Activated T-cell treated with anti-CD3 and anti-CD28 coated beads, Interleukin-2, amount 50 U/mL, for 24 hours (primary cell): ENCODE measurements around the gene EBLN2.

Source experiments
- DNase-seq: peaks from one replicate; pipeline ENCODE4 v3.0.0-alpha.2; 2020
- H3K27ac Mint-ChIP-seq: 2 replicates; pipeline ENCODE4 v1.8.0; 2020; ENCODE audit warnings: mild to moderate bottlenecking, mixed read lengths
- H3K27me3 Mint-ChIP-seq: 2 replicates; pipeline ENCODE4 v1.8.0; 2020; ENCODE audit warnings: mixed read lengths
- H3K36me3 Mint-ChIP-seq: 2 replicates; pipeline ENCODE4 v1.8.0; 2020; ENCODE audit warnings: low read depth, mixed read lengths
- H3K4me1 Mint-ChIP-seq: 2 replicates; pipeline ENCODE4 v1.8.0; 2020; ENCODE audit warnings: low read depth, mixed read lengths
- H3K4me3 Mint-ChIP-seq: 2 replicates; pipeline ENCODE4 v1.8.0; 2020; ENCODE audit warnings: mild to moderate bottlenecking, moderate library complexity, mixed read lengths
- H3K9me3 Mint-ChIP-seq: 2 replicates; pipeline ENCODE4 v1.8.0; 2020; ENCODE audit warnings: mixed read lengths

The EBLN2 gene

DNA sequence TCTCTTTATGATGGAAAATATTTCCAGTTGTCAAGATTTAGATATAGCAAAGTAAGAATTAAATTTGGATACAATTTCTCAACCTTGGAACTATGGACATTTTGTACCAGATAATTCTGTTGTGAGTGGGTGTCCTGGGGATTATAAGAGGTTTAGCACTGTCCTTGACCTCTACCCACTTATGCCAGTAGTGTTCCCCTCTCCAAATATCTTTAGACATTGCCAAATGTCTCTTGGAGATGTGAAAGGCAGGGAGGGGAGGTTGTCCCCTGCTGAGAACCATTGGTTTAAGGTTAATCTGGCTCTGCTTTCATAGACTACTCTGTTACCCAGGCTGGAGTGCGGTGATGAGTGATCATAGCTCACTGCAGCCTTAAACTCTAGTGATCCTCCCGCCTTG lies at the start of gene EBLN2:
Gene EBLN2 (plus strand): TSS at position 244 of the 400 bp plus-strand sequence. CDS start 423 bp downstream, outside the sequence.
- Mint-ChIP-seq H3K27ac (peak within 1 kb of the TSS; percentile 30), H3K36me3 (peaks cover 78% of the 10 kb centered on the region), H3K27me3 (no peaks in the 10 kb centered on the region), H3K4me1 (peaks cover 11% of the 10 kb centered on the region), H3K9me3 (no peaks in the 10 kb centered on the region), H3K4me3 (no peak within 1 kb of the TSS)
- no peak for DNase-seq

DNA sequence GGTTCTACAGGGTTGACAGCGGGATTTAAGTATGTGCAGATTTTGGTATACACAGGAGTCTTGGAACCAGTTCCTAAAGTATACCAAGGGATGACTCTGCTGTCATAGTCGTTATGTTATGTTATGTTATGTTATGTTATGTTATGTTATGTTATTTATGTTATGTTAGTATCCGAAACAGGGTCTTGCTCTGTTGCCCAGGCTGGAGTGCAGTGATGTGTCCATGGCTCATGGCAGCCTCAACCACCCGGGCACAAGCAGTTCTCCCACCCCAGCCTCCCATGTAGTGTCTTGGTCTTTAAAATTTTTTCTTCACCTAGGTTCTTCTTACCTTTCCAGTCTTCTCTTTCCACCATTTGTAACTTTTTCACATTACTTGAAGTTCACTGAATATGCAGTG lies 43.2 kb upstream of the EBLN2 start:
- Mint-ChIP-seq H3K27ac (peak overlapping the region; percentile 87), H3K4me1 (peaks cover 73% of the 10 kb centered on the region), H3K4me3 (no peak overlapping the region), H3K9me3 (no peaks in the 10 kb centered on the region), H3K36me3 (peaks cover 65% of the 10 kb centered on the region), H3K27me3 (no peaks in the 10 kb centered on the region)
- no peak for DNase-seq

DNA sequence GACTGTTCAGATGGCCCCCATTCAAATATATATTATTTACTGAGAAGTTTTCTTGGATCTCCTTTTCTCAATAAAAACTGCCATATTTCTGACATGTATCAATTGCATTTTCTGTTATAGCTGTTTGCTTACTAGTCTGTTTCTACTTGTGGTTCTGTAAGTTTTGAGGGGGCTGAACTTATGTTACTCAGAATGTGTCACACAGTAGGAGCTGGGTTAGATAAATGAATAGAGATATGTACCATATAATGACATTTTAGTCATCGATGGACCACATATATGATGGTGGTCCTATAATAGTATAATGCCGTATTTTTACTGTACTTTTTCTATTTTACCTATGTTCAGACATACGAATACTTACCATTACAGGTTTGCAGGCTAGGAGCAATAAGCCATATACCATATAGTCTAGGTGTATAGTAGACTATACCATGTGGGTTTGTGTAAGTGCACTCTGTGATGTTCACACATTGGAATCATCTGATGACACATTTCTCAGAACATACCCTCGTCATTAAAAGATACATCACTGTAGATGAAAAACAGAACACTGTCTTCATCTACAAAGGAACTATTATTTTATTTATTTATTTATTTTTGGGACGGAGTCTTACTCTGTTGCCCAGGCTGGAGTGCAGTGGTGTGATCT lies 42.5 kb upstream of the EBLN2 start:
- peak overlapping the region; percentile 87 for H3K27ac Mint-ChIP-seq

DNA sequence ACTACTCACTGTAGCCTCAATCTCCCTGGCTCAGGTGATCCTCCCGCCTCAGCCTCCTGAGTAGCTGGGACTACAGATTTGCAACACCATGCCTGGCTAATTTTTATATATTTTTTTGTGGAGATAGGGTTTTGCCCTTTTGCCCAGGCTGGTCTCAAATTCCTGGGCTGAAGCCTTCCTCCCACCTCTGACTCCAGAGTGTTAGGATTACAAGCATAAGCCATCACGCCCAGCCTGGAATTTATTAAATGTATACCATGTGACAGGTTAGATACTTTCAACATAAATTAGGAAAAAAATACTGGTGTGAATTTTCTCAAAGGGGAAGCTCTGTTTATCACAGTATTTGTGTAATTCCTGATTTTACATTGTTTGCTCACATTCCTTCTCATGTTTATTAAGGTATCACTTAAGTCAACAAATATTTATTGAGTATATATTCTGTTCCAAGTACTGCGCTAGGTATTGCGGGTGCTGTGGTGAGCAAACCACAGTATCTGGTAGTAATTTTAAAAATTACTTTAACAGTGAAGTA lies 40.1 kb upstream of the EBLN2 start:
- H3K36me3 Mint-ChIP-seq = peaks cover 55% of the 10 kb centered on the region
- H3K4me1 Mint-ChIP-seq = peaks cover 76% of the 10 kb centered on the region
- H3K9me3 Mint-ChIP-seq = no peaks in the 10 kb centered on the region
- no peak for DNase-seq
- no peaks in the 10 kb centered on the region for H3K27me3 Mint-ChIP-seq
- H3K4me3 Mint-ChIP-seq = no peak overlapping the region
- no peak overlapping the region for H3K27ac Mint-ChIP-seq

More for the DNA sequence above, 42.5 kb upstream of the EBLN2 start:
- no peaks in the 10 kb centered on the region for H3K27me3 Mint-ChIP-seq
- H3K4me1 Mint-ChIP-seq = peaks cover 69% of the 10 kb centered on the region
- H3K9me3 Mint-ChIP-seq = no peaks in the 10 kb centered on the region
- H3K4me3 Mint-ChIP-seq = no peak overlapping the region
- no peak for DNase-seq
- peaks cover 63% of the 10 kb centered on the region for H3K36me3 Mint-ChIP-seq

DNA sequence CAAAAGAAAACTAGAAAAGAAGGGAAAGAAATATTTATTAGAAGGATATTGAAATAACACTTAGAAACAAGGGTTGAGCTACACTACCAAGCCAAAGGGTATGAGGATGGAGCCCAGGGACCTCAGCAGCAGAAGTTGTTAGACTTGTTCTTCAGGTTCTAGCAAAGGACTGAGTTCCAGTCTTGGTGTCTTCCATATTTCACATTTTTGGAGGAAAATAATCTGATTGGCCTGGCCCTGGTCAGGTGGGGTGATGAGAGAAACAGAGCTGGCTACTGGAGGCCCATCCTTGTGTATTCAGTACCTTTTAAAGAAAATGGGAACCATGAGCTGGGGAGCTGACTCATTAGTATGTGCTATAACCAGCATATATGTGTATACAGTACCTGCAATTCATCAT lies 36.6 kb upstream of the EBLN2 start:
- H3K36me3 Mint-ChIP-seq = peaks cover 68% of the 10 kb centered on the region
- H3K4me3 Mint-ChIP-seq = no peak overlapping the region
- H3K9me3 Mint-ChIP-seq = no peaks in the 10 kb centered on the region
- DNase-seq = no peak
- H3K27ac Mint-ChIP-seq = no peak overlapping the region
- no peaks in the 10 kb centered on the region for H3K27me3 Mint-ChIP-seq
- peaks cover 79% of the 10 kb centered on the region for H3K4me1 Mint-ChIP-seq

DNA sequence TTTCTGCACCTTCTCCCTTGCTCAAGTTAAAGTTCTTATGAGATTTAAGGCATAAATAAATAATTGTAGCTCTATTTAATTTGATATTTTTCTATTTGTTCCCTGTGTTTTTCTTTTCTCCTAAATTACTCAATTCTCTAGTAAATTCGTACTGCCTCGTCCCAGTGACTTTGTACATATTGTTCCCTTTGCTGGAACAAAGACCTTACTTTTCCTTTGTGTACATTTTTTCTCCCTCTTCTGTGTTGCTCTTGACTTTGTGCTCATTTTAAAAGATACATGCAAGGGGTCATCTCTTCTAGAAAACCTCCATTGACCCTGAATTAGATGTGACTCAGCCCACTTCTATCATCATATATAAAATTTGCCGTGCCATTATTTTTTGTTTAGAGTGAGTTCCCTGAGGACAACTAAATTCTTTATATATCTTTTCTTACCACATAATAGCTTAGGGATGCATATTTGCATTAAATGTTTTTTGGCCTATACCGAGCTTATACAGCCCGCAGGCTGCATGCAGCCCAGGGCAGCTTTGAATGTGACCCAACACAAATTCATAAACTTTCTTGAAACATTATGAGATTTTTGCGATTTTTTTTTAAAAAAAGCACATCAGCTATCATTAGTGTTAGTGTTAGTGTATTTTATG lies 35.2 kb upstream of the EBLN2 start:
- Mint-ChIP-seq H3K9me3 (no peaks in the 10 kb centered on the region), H3K27ac (no peak overlapping the region), H3K36me3 (peaks cover 69% of the 10 kb centered on the region), H3K4me1 (peaks cover 82% of the 10 kb centered on the region), H3K27me3 (no peaks in the 10 kb centered on the region), H3K4me3 (no peak overlapping the region)
- no peak for DNase-seq

DNA sequence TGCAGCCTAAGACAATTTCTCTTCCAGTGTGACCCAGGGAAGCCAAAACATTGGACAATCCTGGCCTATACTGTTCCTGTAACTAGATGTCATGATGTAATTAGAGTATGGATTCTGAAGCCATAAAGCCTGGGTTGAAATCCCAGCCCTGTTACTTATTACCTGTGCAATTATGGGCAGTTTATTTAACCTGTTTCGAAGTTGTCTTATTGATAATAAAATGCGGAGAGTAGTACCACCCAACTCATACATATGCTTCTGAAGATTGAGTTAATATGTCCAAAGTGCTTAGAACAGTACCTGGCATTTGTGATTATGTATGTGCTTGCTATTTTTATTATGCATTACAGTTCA lies 34.7 kb upstream of the EBLN2 start:
- peak overlapping the region; percentile 44 for H3K27ac Mint-ChIP-seq
- no peak overlapping the region for H3K4me3 Mint-ChIP-seq
- no peaks in the 10 kb centered on the region for H3K9me3 Mint-ChIP-seq
- H3K36me3 Mint-ChIP-seq = peaks cover 66% of the 10 kb centered on the region
- peaks cover 83% of the 10 kb centered on the region for H3K4me1 Mint-ChIP-seq
- no peaks in the 10 kb centered on the region for H3K27me3 Mint-ChIP-seq
- DNase-seq = no peak

DNA sequence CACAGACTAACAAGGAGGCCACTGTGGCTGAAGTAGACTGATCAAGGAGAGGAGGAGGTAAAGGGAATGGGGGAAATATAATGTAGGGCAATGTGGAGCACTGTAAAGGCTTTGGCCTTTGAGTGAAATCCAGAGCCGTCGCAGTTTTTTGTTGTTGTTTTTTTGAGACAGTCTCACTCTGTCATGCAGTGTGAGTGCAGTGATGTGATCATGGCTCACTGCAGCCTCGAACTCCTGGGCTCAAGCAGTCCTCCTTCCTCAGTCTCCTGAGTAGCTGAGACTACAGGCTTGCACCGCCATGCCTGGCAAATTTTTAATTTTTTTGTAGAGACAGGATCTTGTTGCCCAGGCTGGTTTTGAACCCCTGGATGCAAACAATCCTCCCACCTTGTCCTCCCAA lies 32.7 kb upstream of the EBLN2 start:
- H3K27me3 Mint-ChIP-seq = no peaks in the 10 kb centered on the region
- H3K4me3 Mint-ChIP-seq = no peak overlapping the region
- H3K4me1 Mint-ChIP-seq = peaks cover 86% of the 10 kb centered on the region
- peak overlapping the region; percentile 88 for H3K27ac Mint-ChIP-seq
- H3K36me3 Mint-ChIP-seq = peaks cover 63% of the 10 kb centered on the region
- no peaks in the 10 kb centered on the region for H3K9me3 Mint-ChIP-seq
- DNase-seq = no peak

DNA sequence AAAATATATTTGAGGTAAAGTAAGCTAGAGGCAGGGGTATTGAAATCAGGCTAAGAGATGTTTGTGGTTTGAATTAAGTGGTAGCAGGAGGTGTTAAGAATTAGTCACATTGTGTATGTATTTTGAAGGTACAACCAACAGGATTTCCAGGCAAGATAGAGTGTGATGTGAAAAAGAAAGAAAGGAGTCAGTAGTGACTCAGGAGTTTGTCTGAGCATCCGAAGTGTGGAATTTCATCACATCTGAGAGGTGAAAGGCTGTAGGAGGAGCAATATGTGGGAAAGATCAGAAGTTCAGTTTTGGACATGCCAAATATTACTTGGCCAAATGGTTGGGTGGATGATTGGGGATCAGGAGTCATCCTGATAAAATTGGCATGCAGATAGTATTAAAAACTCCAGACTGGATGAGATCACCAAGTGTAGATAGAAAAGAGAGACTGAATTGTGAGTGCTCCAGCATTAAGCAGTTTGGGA lies 32.1 kb upstream of the EBLN2 start:
- Mint-ChIP-seq H3K27ac (peak overlapping the region; percentile 88), H3K9me3 (no peaks in the 10 kb centered on the region), H3K4me3 (no peak overlapping the region), H3K36me3 (peaks cover 69% of the 10 kb centered on the region), H3K4me1 (peaks cover 87% of the 10 kb centered on the region), H3K27me3 (no peaks in the 10 kb centered on the region)
- no peak for DNase-seq

DNA sequence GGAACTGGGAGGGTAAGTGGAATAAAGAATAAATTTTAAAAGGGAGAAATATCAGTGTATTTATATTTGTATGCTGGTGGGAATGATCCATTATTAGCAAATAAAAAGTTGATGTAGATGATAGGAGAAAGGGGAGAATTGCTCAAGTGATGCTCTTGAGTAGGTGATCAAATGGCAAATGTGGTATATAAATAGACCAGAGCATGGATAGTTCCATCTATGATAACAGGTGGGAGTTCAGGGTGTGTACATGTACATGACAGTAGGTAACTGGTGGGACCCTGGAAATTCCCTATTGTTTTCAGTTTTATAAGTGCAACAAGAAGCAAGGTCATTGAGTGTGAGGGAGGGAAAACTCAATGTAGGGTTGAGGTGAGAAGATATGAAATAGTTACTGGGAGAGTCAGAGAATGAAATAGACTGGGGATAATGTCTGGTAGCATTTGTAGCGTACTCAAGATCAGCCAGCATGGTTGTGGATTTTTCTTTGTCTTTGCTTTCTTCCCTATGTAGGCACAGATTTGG lies 31.3 kb upstream of the EBLN2 start:
- H3K4me3 Mint-ChIP-seq = no peak overlapping the region

DNA sequence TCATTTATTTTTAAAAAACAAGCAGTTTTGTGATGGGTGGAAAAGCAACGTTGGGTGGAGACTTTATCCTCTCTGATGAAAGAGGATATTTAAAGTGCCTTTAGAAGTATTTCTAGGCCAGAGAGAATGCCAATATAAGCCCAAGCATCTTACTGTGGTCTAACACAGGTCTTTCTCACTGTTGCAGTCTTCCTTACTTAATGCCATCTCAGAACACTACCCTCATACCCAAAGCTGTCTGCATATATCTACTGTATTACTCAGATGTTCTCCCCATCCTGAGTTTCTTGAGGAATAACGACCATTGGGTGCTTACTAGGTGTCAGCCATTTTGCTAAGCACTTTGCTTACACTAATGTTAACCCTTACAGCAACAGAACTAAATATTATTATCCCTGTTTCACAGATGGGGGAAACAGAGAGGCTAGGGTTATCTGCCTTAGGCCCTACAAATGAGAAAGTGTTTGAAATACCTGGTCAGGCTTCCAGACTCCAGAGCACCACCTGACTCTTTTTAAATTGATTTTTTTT lies 29.8 kb upstream of the EBLN2 start:
- Mint-ChIP-seq H3K27me3 (no peaks in the 10 kb centered on the region), H3K27ac (no peak overlapping the region), H3K36me3 (peaks cover 73% of the 10 kb centered on the region), H3K4me1 (peaks cover 90% of the 10 kb centered on the region), H3K4me3 (no peak overlapping the region), H3K9me3 (no peaks in the 10 kb centered on the region)
- no peak for DNase-seq

More for the DNA sequence above, 31.3 kb upstream of the EBLN2 start:
- Mint-ChIP-seq H3K4me1 (peaks cover 88% of the 10 kb centered on the region), H3K9me3 (no peaks in the 10 kb centered on the region), H3K27ac (peak overlapping the region; percentile 88), H3K27me3 (no peaks in the 10 kb centered on the region), H3K36me3 (peaks cover 73% of the 10 kb centered on the region)
- DNase-seq = no peak

DNA sequence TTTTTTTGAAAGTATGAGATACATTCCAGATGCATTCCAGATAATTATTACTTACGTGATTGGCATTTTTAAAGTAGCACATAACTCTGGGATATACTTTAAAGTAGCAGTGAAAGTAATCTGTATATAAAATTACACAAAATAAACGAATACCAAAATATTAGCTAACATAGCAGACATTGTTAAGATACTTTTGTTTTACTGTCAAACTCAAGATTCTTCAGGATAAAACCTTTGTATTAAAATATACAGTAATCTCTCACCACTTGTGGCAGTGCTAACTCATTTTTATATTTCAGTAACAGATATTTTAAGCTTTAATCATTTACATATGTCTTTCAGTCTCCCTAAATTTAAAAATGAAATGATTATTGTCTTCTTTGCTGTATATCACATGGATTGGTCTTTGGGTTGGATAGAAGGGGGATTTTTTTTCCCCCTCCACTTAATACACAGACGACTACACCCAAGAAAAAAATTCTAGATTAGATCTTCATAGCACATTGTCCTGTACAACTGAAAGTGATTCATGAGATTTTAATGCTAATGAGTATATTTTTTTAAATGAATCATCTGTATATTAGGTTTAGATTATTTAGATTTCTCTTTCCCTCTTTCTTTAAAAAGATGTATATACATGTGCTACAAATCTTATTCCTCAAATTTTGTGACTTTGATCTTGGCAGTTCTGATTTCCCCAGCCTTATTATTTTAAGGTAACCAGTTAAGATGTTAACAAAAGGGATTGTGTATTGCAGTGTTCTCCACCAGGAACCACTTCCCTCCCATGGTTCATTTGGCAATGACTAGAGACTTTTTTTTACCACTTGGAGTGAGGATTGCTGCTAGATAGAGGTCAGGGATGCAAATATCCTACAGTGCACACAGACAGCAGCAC lies 24.5 kb upstream of the EBLN2 start:
- H3K4me1 Mint-ChIP-seq = peaks cover 94% of the 10 kb centered on the region
- H3K27ac Mint-ChIP-seq = peak overlapping the region; percentile 86
- DNase-seq = no peak
- H3K4me3 Mint-ChIP-seq = no peak overlapping the region
- H3K27me3 Mint-ChIP-seq = no peaks in the 10 kb centered on the region
- peaks cover 68% of the 10 kb centered on the region for H3K36me3 Mint-ChIP-seq
- H3K9me3 Mint-ChIP-seq = no peaks in the 10 kb centered on the region

DNA sequence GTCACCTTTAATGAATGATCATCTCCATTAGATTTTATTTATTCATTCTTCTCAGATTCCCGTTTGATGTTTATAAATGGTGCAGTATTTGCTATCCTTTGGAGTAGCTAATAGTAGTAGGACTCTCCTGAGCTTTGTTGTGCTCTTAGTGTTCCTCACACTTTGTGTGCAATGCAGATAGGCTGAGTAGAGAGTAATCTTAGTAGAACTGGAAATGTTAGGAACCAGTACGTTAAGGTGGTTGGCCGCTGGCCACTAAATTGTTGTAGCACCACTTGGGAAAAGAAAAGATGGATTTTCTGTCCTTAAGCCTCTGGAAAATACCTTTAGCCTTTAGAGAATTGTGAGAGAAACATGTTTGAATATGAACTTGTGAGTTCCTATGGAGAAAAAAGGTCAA lies 19.9 kb upstream of the EBLN2 start:
- Mint-ChIP-seq H3K4me3 (peak overlapping the region; percentile 3), H3K4me1 (peaks cover 90% of the 10 kb centered on the region), H3K27ac (peak overlapping the region; percentile 78), H3K36me3 (peaks cover 53% of the 10 kb centered on the region), H3K27me3 (no peaks in the 10 kb centered on the region), H3K9me3 (no peaks in the 10 kb centered on the region)
- no peak for DNase-seq

DNA sequence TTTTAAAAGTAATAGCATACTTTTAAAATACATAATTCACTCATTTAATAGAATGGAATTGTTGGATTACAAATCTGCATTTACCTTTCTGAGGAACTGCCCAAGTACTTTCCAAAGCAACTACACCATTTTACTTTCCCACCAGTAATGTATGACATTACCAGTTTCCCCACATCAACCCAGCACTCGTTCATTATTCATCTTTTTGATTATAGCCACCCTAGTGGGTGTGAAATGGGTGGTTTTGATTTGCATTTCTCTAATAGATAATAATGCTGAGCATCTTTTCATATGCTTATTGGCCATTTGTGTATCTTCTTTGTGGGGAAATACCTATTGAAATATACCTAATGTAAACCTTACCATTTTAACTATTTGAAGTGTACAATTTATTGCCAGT lies 18.0 kb upstream of the EBLN2 start:
- no peaks in the 10 kb centered on the region for H3K9me3 Mint-ChIP-seq
- H3K27me3 Mint-ChIP-seq = no peaks in the 10 kb centered on the region
- H3K4me3 Mint-ChIP-seq = no peak overlapping the region
- H3K4me1 Mint-ChIP-seq = peaks cover 78% of the 10 kb centered on the region
- H3K27ac Mint-ChIP-seq = peak overlapping the region; percentile 30
- peaks cover 56% of the 10 kb centered on the region for H3K36me3 Mint-ChIP-seq
- no peak for DNase-seq
